HG03460 (cell line): ENCODE data around the gene ACOX1.
A peak's percentile ranks its signal among the peaks of the same experiment; 100 is the strongest.

ENCODE experiments used
- ATAC-seq: cut with Tn5 transposase; IDR thresholded peaks from one replicate; pipeline ENCODE4 v1.9.1; 2021; ENCODE audit not compliant: unreplicated experiment

ACOX1 gene

DNA sequence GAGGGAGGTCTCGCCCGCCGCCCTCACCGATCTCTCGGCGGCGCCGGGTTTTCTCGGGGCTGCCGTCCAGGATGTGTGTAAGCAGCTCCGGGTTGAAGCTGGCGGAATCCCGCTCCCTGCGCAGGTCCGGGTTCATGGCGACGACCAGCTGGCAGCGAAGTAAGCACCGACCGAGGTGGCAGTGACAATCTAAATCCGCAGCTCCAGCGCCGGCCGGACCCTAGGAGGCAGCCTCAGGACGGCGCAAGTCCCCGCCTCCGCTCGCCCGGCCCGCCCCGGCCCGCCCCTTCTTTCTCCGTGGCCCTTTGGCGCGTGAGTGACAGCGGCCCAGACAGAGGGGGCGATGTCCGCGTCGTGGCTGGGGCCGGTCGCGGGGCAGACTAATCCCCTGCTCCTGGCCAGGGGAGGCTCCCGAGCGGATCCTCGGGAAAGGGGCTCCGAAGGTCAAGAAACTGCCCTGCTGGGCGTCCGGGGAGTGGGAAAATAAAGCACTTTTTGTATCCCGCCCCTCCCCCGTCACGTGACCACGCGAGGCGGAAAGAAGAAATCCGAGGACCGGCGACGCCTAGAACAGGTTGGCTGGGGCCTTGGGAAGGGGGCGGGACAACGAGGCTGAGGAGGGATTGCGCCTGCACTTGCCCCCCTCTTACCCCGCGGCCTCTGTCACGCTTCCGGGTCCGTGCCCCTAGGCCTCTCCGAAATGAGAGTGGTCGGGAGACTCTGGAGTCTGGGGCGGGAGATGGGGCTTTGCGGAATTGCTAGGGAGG, at the start of gene ACOX1, which contains the start of gene TEN1:
Gene ACOX1, minus strand, starts transcription at position 229 of the 767 bp plus-strand sequence. Its CDS starts 93 bp downstream, at position 136.
Gene TEN1, plus strand, starts transcription at position 303 of the 767 bp plus-strand sequence. CDS start 6,953 bp downstream, outside the sequence.
- ATAC-seq, result peak; percentile 92

DNA sequence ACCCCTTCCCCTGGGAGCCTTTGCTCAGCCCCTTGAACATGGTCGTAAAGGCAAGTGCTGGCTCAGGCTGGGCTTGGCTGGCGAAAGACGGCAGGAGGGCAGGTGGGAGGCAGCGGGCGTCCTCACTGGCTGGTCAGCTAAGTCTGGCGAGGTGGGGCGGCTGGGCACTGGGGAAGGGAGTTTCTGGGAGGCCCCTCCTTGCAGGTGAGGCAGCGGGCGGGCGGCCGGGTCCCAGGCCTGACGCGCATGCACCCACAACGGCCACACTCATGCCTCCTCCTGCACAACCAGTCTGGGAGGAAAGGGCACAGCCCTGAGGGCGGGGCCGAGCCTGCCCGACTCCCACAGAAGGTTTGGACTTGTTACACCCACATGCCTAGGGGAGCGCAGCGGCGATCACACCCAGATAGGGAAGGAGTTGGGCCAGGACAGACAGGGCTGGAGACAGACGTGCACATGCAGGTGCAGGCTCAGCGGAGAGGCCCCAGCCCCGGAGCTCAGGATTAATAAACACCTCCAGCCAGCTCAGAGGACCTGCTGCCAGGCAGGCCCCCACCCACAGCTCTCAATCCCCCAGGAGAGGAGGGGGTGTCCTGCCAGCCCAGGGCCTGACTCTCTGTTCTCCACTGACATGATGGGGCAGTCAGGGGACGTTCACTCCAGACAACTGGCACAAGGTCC, 48.3 kb upstream of the ACOX1 start, which contains the start of gene EVPL:
Gene EVPL, minus strand, starts transcription at position 148 of the 681 bp plus-strand sequence. Its CDS starts 108 bp downstream, at position 40.
- ATAC-seq, result no peak

DNA sequence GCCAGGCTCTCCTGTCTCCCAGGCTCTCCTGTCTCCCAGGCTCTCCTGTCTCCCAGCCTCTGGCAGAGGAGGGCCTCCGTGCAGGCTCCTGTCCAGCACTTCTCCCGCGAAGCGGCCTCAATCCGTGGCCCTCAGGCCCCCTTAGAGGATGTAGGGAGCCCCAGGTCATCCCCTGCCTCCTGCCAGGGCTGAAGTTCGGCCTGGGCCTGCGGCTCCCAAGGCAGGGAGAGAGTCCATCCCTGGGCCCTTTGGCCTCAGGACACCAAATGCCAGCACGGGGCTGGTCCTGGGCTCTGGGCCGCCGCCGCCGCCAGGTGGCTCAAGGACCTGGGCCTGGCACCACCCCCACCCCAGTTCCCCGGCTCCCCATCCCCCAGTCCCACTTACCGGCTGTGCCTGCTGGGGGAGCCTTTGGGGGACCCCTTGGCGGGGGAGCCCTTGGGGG, 47.8 kb upstream of the ACOX1 start:
- ATAC-seq, result no peak

DNA sequence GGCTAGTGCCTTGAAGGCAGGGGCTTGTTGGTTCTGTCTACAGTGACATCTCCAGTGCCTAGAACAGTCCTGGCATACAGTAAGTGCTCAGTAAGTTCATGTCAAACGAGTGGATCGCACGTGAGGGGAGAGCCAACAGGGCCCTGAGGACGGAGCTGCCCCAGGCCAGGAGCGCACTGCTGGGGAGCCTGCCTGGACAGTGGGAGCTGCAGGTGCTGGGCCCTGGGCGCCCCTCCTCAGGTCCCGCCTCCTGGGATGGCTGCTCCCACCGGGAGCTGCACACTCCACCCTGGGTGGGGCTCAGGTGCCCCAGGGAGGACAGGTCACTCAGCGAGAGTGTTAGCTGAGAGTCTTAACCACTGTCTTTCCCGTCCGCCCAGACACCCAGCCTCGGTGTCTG, 46.3 kb upstream of the ACOX1 start:
- ATAC-seq, result no peak

DNA sequence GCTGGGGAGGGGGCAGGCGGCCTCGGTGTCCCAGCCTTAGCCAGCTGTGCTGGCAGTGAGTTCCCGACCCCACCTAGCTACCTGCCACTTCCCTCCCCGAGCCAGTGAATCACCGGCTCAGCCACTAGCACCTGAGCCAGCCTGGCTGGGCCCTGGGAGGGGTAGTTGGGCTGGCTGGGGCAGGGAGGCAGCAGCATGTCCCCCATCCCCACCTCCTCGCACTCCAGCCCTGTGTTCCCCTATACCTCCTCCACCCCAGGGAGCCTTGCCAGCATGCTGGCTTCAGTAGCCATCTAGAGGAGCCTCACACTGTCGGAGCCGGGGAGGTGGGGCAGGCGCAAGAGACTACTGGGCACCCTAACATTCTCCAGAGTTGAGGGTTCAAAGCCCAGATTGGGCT, 45.4 kb upstream of the ACOX1 start:
- no peak for ATAC-seq

DNA sequence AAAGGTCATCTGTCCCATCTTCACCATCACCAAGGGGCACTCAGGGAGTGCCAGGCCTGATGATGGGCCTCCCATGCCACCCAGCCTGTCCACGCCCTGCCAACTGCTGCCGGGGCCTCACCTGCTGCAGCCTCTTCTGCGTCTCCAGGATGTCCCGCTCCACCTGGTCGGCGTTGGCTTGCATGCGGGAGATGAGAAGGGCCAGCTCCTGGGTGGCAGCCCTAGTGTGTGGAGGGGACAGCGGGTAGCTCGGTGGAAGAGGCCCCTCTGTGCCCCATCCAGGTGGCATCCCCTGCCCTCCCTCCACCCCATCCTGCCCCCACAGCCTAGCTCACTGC, 44.9 kb upstream of the ACOX1 start:
- no peak for ATAC-seq

DNA sequence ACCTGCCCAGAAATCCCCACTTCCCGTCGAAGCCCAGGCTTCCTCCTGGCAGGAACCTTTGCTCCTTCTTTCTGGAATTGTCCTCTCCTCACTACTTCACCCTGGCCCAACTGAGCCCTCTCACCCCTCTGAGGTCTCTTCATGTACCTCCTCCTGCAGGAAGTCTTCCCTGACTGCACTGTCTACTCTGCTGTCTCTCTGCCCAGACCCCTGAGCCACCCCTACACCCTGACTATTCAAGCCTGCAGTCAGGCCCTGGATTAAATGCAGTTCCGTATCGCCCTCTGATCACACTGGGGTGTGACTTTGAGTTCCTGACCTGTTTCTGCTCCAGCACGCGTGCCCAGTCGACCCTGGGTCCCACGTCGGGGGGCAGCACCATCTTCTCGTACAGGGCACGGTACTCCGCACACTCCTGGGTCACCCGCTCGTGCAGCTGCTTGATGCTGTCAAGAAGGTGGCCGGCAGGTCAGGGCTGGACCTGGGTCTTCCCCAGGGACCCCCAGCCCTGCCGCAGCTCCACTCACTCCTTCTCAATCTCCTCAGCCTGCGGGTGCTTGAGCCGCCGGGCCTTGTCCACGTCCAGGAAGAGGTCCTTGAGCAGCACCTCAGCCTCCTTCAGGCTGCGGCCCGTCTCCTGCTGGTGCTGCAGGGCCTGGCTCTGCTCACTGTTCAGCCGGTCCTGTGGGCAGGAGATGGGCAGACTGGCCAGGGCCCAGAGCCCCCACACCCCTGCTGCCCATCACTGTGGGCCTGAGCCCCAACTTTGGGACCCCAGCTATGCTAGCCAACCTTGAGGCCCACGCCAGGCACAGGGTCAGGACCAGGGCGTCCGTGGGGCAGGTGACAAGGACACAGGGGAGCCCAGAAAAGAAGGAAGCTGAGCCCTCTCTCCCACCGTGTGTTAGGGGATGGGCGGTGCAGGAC, 44.3 kb upstream of the ACOX1 start:
- no peak for ATAC-seq

DNA sequence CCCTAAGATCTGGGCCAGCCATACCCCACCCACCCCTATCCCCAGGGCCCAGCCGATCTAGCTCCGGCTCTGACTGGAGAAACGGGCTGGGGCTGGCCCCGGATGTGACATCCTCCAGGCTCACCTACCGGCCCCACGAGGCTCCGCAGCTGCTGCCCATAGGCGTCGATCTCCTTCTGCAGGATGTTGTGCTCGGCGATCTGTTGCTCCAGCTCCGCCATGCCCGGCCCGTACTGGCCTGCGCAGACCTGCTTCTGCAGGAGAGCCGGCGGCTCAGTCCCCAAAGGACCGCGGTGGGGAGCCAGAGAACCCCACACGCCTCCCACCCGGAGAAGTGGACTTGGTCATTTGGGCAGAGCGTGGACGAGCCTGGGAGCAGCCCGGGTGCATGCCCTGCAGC, 43.3 kb upstream of the ACOX1 start:
- no peak for ATAC-seq

DNA sequence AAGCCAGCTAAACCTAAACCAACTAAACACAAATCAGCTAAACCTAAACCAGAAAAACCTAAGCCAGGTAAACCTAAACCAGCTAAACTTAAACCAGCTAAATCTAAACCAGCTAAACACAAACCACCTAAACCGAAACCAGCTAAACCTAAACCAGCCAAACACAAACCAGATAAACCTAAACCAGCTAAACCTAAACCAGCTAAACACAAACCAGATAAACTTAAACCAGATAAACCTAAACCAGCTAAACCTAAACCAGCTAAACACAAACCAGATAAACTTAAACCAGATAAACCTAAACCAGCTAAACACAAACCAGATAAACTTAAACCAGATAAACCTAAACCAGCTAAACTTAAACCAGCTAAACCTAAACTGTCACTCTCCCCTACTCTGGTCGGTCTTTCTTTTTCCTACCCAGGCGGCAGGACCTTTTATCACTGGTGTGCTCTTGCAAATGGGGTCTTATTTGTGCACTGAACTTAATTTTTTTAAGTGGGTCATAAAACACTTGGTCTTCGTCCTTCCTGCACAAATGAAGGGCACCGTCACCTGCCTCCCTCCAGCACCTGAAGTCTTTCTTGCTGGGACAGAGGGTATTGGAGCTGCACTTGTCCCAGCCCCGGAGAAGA, 41.0 kb upstream of the ACOX1 start:
- no peak for ATAC-seq

DNA sequence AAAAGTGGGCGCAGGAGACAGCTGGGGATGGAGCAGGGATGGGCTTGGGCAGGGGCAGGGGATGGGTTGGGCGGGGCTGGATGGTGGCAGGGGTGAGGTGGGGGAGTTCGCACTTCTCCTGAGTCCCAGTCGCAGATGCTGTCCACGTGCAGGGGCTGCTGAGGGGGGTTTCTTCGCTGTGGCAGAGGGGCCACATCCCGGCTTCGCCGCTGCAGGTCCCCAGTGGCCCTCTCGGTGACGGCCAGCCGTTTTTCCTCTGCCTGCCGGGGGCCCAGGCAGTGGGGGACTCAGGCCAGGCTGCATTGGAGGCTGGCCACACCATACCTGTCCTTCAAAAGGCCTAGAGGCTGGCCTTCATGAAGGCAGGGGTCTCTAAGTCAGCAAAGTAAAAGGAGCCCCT, 39.8 kb upstream of the ACOX1 start:
- no peak for ATAC-seq

DNA sequence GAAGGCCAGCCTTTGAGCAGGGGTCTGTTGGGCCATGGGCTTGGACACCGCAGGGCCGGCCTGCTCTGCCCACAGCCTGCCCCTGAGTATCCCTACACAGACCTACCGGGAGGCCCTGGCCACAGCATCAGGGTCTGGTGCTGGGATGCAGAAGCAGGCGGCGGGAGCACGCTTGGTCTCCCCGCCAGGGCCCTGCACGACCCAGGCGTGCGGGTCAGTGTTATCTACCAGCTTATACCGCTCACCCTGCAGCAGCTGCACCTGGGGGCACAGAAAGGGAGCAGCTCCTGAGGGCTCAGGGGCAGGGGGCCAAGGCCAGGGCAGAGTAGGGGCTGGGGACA, 39.3 kb upstream of the ACOX1 start:
- ATAC-seq, result no peak

DNA sequence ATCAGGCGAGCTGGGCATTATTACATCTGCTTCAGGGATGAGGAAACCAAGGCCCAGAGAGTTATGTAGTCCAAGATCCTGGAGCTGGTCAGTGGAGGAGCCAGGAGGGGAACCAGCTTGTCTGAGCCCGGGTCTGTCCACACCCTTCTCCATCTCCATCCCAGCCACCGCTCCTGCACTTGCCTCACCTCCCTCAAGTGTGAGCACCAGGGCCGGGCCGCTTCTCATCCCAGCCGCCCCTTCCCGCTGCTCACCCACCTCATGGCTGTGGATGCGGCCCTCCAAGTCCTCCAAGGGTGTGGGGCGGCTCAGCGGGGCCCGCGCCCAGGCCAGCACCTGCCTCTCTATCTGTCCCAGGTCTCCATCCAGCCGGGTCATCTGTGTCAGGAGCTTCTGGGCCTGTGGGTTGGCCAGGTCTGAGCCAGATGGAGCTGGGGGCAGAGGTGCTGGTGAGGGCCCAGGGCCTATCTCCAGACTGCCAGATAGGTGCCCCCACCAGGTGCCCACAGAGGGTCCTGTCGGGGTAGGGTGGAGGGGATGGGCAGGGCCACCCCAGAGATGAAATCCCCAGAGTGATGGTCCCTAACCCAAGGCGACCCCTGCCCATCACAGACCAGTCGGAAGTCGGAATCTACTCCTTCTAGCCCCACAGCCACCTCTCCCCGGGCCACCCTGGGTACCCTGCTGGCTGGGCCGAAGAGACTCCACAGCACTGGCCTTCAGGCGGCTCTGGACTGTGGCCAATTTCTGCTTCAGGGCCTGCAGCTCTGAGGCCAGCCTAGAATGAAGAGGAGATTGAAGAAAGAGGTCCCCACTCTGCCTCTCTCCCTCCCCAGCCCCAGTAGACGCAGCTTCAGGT, 38.7 kb upstream of the ACOX1 start:
- no peak for ATAC-seq

DNA sequence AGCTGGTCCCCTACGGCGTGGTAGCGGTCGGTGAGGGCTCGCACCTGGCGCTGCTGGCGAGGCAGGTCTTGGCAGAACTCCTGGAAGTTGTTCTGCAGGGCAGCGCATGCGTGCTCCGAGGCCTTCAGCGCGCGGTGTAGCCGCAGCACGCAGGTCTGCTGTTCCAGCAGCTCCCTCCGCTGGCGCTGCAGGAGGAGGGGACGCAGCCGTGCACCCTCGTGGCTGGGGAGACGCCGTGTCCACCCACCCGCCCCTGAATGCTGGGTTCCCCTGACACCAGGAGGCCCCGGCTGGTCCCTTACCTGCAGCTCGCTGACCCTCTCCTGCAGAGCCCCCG, 35.9 kb upstream of the ACOX1 start:
- ATAC-seq, result no peak

DNA sequence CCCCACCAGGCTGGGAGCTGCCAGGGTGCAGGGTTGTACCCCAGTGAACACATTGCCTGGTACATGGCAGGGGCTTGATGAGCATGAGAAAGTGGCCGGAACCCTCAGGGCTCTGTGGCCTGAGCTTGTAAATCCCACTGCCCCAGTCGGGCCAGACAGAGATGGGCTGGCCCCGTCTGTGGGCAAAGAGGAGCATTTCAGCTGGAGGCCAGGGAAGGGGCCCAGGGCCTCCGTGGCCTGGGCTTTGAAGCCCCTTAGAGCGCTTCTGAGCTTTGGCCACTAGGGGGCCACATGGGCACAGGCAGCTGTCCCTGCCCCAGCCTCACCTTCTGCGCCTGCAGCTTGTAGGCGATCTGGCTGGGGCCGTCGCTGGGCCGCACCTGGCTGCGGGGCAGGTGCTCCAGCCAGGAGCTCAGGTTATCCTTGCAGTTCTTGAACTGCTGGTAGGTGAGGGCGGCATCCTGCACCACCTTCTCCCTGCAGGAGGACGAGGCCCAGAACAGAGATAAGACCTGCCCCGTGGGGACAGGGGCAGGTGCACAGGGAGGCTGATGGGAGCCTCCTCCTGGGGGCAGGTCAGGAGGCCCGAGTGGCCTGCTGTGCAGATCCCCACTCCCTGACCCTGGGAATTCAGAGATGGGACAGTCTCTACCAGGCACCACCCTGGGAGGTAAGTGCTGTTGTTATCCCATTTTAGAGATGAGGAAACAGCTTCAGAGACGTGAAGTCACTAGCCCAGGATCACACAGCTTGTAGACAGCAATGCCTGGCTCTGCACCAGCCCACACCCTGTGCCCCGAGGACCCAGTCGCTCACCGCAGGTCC, 35.3 kb upstream of the ACOX1 start:
- ATAC-seq, result no peak

DNA sequence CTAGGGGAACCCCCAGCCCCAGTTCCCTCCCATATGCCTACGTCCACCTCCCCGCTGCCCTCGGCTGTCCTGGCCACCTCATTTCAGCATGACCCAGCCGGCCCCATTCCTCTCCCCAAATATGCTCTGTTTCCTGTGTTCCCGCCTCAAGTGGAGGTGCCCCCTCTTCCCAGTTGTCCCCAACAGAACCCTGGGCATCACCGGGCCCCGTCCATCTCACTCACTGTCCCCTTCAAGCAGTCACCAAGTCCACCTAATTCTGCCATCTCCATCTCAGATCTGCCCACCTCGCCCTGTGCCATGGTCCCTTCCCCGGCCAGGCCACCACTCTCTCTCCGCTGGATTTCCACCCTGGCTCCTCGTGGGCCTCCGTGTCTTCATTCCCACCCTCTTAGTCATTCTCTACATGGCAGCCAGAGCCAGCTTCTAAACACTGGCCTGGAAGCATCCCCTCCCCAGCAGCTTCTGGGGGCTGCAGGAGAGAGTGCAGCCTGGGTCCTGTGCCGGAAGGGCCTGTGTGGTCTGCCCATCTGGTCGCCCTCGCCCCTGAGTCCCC, 34.5 kb upstream of the ACOX1 start:
- ATAC-seq, result no peak

DNA sequence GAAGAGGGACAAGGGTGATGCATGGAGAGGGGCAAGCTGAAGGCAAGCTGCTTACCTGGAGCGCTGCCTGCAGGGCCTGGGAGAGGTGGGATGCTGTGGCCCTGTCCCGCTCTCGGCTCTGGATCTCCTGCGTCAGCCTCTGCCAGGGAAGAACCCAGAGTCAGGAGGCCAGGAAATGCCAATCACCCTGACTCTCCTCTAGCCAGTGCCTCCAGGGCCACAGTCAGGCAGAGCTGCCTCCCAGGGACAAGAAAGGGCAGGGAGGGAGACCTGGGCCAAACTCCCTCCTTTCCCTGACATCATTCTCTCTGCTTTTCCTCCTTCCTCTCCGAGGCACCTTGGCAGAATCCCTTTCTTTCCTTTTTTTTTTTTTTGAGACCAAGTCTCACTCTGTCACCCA, 33.0 kb upstream of the ACOX1 start:
- ATAC-seq, result no peak

DNA sequence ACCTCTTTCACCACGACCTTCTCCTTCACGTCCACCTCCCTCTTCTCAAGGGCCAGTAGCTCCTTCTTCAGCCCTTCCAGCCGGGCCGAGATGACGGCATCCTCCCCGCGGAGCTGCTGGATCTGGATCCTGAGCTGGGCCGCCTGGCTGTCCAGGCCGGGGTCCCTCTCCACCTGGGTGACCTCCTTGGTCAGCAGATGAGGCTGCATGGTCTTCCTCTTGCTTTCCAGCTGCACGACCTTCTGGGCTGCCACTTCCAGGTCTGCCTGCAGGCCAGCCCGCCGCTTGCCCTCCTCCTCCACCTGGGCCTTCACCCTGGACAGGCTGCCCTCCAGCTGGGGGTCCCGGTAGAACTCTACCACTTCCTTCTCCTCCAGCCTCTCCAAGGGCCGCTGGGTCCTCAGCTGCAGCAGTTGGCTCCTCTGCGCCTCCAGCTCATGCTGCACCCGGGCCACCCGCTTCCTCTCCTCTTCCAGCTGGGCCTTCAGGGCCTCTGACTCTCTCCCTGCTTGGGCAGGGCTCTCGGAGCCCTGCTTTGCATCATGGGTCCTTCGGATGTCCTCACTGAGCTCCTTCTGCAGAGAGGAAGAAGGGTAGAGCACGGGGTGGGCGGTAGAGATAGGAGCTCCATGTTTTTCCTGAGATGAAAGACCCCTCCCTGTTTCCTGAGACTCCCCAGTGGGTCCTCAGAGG, 31.1 kb upstream of the ACOX1 start:
- ATAC-seq, result no peak

DNA sequence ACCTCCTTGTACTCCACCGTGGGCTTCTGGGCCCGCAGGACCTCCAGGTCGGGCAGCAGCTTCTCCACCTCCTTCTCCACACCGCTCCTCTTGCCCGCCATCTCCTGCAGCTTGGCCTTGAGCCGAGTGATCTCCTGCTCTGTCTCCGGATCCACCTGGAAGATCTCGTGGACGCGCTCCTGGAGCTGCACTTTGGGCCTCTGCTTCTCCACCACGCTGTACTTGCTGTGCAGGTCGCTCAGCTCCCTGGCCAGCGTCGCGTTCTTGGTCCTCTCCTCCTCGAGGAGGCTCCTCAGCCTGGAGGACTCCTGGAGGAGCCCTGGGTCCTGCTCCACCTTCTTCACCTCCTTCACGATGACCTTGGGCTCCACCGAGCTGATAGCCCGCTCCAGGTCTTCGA, 30.5 kb upstream of the ACOX1 start:
- no peak for ATAC-seq
